Subcutaneous abdominal adipose tissue (tissue), 5 donors: ENCODE data around the gene DGKB.

Experiments used
- H3K27ac ChIP-seq: one replicate; pipeline ENCODE4 v1.7.0; 2013; ENCODE audit warnings: low read depth, mild to moderate bottlenecking, inconsistent platforms, low read length, moderate library complexity
- H3K27me3 ChIP-seq, 5 donors: one replicate each; pipeline ENCODE4 v1.7.0; 2013; ENCODE audit warnings: low read length in 5 of 5, inconsistent platforms in 1 of 5; ENCODE audit not compliant: control insufficient read depth in 5 of 5, insufficient read depth in 4 of 5
- H3K36me3 ChIP-seq, 5 donors: one replicate each; pipeline ENCODE4 v1.7.0; 2013; ENCODE audit warnings: low read length in 5 of 5; ENCODE audit not compliant: control insufficient read depth in 5 of 5, insufficient read depth in 5 of 5
- H3K4me1 ChIP-seq, 5 donors: one replicate each; pipeline ENCODE4 v1.7.0; 2013; ENCODE audit warnings: low read length in 5 of 5, mild to moderate bottlenecking in 3 of 5, moderate library complexity in 1 of 5; ENCODE audit not compliant: control insufficient read depth in 5 of 5, insufficient read depth in 5 of 5
- H3K4me3 ChIP-seq, 5 donors: one replicate each; pipeline ENCODE4 v1.7.0; 2013; ENCODE audit warnings: low read length in 5 of 5, low read depth in 1 of 5
- H3K9ac ChIP-seq, 5 donors: one replicate each; pipeline ENCODE4 v1.7.0; 2013; ENCODE audit warnings: low read length in 5 of 5, mild to moderate bottlenecking in 4 of 5, moderate library complexity in 3 of 5
- H3K9me3 ChIP-seq, 5 donors: one replicate each; pipeline ENCODE4 v1.7.0; 2013; ENCODE audit warnings: low read length in 5 of 5; ENCODE audit not compliant: control insufficient read depth in 5 of 5
- donor health status: healthy.
- donor health status: healthy.
- donor health status: healthy.
- donor health status: healthy.
- donor health status: healthy.

DGKB gene

GRCh38 chr7:14834456-14834855, 68.1 kb downstream of the DGKB start:
- H3K4me1 ChIP-seq: no peaks in the 10 kb centered on the region
- H3K9me3 ChIP-seq: no peaks in the 10 kb centered on the region
- H3K4me3 ChIP-seq: no peak overlapping the region
- no peaks in the 10 kb centered on the region for H3K36me3 ChIP-seq
- no peak overlapping the region for H3K9ac ChIP-seq
- H3K27ac ChIP-seq: no peak overlapping the region
- H3K27me3 ChIP-seq: no peaks in the 10 kb centered on the region

- Histone ChIP-seq H3K27me3 (no peaks in the 10 kb centered on the region), H3K4me1 (no peaks in the 10 kb centered on the region)
Measured at GRCh38 chr7:14833707-14834106, 68.8 kb downstream of the DGKB start.

GRCh38 chr7:14828053-14828452, 74.5 kb downstream of the DGKB start:
- Histone ChIP-seq H3K4me3 (no peak overlapping the region), H3K27ac (no peak overlapping the region), H3K9me3 (no peaks in the 10 kb centered on the region), H3K27me3 (no peaks in the 10 kb centered on the region), H3K9ac (no peak overlapping the region), H3K36me3 (no peaks in the 10 kb centered on the region), H3K4me1 (no peaks in the 10 kb centered on the region)

More at GRCh38 chr7:14833707-14834106, 68.8 kb downstream of the DGKB start:
- H3K36me3 ChIP-seq: no peaks in the 10 kb centered on the region
- no peak overlapping the region for H3K4me3 ChIP-seq
- no peak overlapping the region for H3K9ac ChIP-seq
- no peaks in the 10 kb centered on the region for H3K9me3 ChIP-seq
- no peak overlapping the region for H3K27ac ChIP-seq

- no peaks in the 10 kb centered on the region for H3K27me3 ChIP-seq
- H3K36me3 ChIP-seq: no peaks in the 10 kb centered on the region
- H3K9me3 ChIP-seq: no peaks in the 10 kb centered on the region
- H3K27ac ChIP-seq: no peak overlapping the region
- no peak overlapping the region for H3K9ac ChIP-seq
- no peaks in the 10 kb centered on the region for H3K4me1 ChIP-seq
- H3K4me3 ChIP-seq: no peak overlapping the region
Measured at GRCh38 chr7:14826426-14826825, 76.1 kb downstream of the DGKB start.

GRCh38 chr7:14825912-14826311, 76.6 kb downstream of the DGKB start:
- no peaks in the 10 kb centered on the region for H3K4me1 ChIP-seq
- H3K27ac ChIP-seq: no peak overlapping the region
- H3K27me3 ChIP-seq: no peaks in the 10 kb centered on the region
- no peak overlapping the region for H3K4me3 ChIP-seq
- H3K9me3 ChIP-seq: no peaks in the 10 kb centered on the region
- H3K36me3 ChIP-seq: no peaks in the 10 kb centered on the region
- H3K9ac ChIP-seq: no peak overlapping the region

GRCh38 chr7:14822481-14822854, 80.1 kb downstream of the DGKB start:
- Histone ChIP-seq H3K27me3 (no peaks in the 10 kb centered on the region), H3K27ac (no peak overlapping the region), H3K4me1 (no peaks in the 10 kb centered on the region), H3K9me3 (no peaks in the 10 kb centered on the region), H3K36me3 (no peaks in the 10 kb centered on the region), H3K9ac (no peak overlapping the region), H3K4me3 (no peak overlapping the region)

- Histone ChIP-seq H3K27ac (no peak overlapping the region), H3K4me3 (no peak overlapping the region), H3K36me3 (no peaks in the 10 kb centered on the region), H3K9ac (no peak overlapping the region), H3K4me1 (no peaks in the 10 kb centered on the region), H3K9me3 (no peaks in the 10 kb centered on the region), H3K27me3 (no peaks in the 10 kb centered on the region)
Measured at GRCh38 chr7:14821757-14822480, 80.6 kb downstream of the DGKB start.

- H3K9me3 ChIP-seq: no peaks in the 10 kb centered on the region
Measured at GRCh38 chr7:14818871-14819270, 83.7 kb downstream of the DGKB start.

GRCh38 chr7:14817829-14818614, 84.5 kb downstream of the DGKB start:
- Histone ChIP-seq H3K9me3 (no peaks in the 10 kb centered on the region), H3K36me3 (no peaks in the 10 kb centered on the region), H3K4me1 (no peaks in the 10 kb centered on the region), H3K4me3 (no peak overlapping the region), H3K27me3 (no peaks in the 10 kb centered on the region), H3K9ac (no peak overlapping the region), H3K27ac (no peak overlapping the region)

More at GRCh38 chr7:14818871-14819270, 83.7 kb downstream of the DGKB start:
- no peak overlapping the region for H3K9ac ChIP-seq
- H3K27ac ChIP-seq: no peak overlapping the region
- H3K36me3 ChIP-seq: no peaks in the 10 kb centered on the region
- no peaks in the 10 kb centered on the region for H3K4me1 ChIP-seq
- H3K4me3 ChIP-seq: no peak overlapping the region
- H3K27me3 ChIP-seq: no peaks in the 10 kb centered on the region

- no peak overlapping the region for H3K27ac ChIP-seq
- H3K9me3 ChIP-seq: no peaks in the 10 kb centered on the region
- H3K4me1 ChIP-seq: no peaks in the 10 kb centered on the region
- H3K27me3 ChIP-seq: no peaks in the 10 kb centered on the region
- H3K9ac ChIP-seq: no peak overlapping the region
- H3K36me3 ChIP-seq: no peaks in the 10 kb centered on the region
- H3K4me3 ChIP-seq: no peak overlapping the region
Measured at GRCh38 chr7:14807507-14807906, 95.0 kb downstream of the DGKB start.
